GM18508 (cell line): Measurements from ENCODE around the gene INSYN2B.

Source experiments
- ATAC-seq: cut with Tn5 transposase; IDR thresholded peaks from one replicate; pipeline ENCODE4 v1.9.1; 2021; ENCODE audit warnings: moderate number of reproducible peaks; ENCODE audit not compliant: insufficient read depth, unreplicated experiment

Gene INSYN2B

GRCh38 chr5:169938439-169938838 lies 41.9 kb downstream of the INSYN2B start:
- no peak for ATAC-seq

GRCh38 chr5:169935762-169936161 lies 44.5 kb downstream of the INSYN2B start:
- no peak for ATAC-seq

GRCh38 chr5:169934990-169935389 lies 45.3 kb downstream of the INSYN2B start:
- ATAC-seq: no peak

GRCh38 chr5:169933616-169934015 lies 46.7 kb downstream of the INSYN2B start:
- no peak for ATAC-seq

GRCh38 chr5:169933127-169933526 lies 47.2 kb downstream of the INSYN2B start:
- ATAC-seq: no peak

- ATAC-seq: no peak
These were observed 56.3 kb downstream of the INSYN2B start for GRCh38 chr5:169923988-169924387.

- no peak for ATAC-seq
These were observed 57.8 kb downstream of the INSYN2B start for GRCh38 chr5:169922474-169922873.

- ATAC-seq: no peak
These were observed 58.3 kb downstream of the INSYN2B start for GRCh38 chr5:169921949-169922348.

GRCh38 chr5:169921384-169921783 lies 58.9 kb downstream of the INSYN2B start:
- ATAC-seq: no peak

- no peak for ATAC-seq
These were observed 59.8 kb downstream of the INSYN2B start for GRCh38 chr5:169920474-169920873.

GRCh38 chr5:169918228-169918627 lies 62.1 kb downstream of the INSYN2B start:
- ATAC-seq: no peak

- ATAC-seq: no peak
These were observed 62.8 kb downstream of the INSYN2B start for GRCh38 chr5:169917500-169917899.

GRCh38 chr5:169914766-169915165 lies 65.5 kb downstream of the INSYN2B start:
- ATAC-seq: no peak

GRCh38 chr5:169913479-169913878 lies 66.8 kb downstream of the INSYN2B start:
- no peak for ATAC-seq

- no peak for ATAC-seq
These were observed 68.7 kb downstream of the INSYN2B start for GRCh38 chr5:169911448-169912212.

GRCh38 chr5:169910393-169910792 lies 69.9 kb downstream of the INSYN2B start:
- ATAC-seq: no peak

GRCh38 chr5:169909945-169910344 lies 70.3 kb downstream of the INSYN2B start:
- ATAC-seq: no peak

- ATAC-seq: no peak
These were observed 71.4 kb downstream of the INSYN2B start for GRCh38 chr5:169908864-169909263.

GRCh38 chr5:169906745-169907649 lies 73.3 kb downstream of the INSYN2B start:
- no peak for ATAC-seq

- no peak for ATAC-seq
These were observed 75.3 kb downstream of the INSYN2B start for GRCh38 chr5:169905017-169905416.

GRCh38 chr5:169904508-169904907 lies 75.8 kb downstream of the INSYN2B start:
- ATAC-seq: no peak
